GM19455 (cell line): ENCODE results near the gene ALK.
"Not testable (repeated sequence)": the region's sequence is repeated elsewhere in the genome, so short reads cannot be mapped to it uniquely, and the experiment has no call there.

Source experiments
- ATAC-seq: cut with Tn5 transposase; IDR thresholded peaks from one replicate; pipeline ENCODE4 v1.9.1; 2021; ENCODE audit not compliant: unreplicated experiment

The ALK gene

GRCh38 chr2:29263886-29264285, 657.5 kb downstream of the ALK start:
- ATAC-seq, result no peak

GRCh38 chr2:29262681-29263260, 658.6 kb downstream of the ALK start:
- no peak for ATAC-seq

DNA sequence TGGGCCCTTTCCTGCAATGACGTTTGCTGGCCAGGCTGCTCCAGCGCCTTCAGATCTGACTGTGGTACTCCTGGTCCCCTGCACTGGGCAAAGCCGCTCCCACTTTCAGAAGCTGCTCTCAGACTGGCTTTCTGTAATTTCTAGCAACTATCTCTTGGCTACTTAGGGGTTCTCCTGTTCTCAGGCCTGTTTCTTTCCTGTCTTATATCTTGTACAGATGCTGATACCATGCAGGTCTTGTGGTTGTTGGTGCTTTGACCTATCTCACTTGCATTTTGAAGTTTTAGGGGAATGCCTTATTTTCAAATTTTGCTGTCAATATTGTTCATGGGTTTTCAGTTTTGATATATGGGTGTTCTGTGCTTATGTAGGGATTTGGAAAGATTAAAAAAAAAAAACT, 660.4 kb downstream of the ALK start:
- ATAC-seq, result no peak

- ATAC-seq, result no peak
These were observed 661.1 kb downstream of the ALK start for GRCh38 chr2:29260142-29260772.

DNA sequence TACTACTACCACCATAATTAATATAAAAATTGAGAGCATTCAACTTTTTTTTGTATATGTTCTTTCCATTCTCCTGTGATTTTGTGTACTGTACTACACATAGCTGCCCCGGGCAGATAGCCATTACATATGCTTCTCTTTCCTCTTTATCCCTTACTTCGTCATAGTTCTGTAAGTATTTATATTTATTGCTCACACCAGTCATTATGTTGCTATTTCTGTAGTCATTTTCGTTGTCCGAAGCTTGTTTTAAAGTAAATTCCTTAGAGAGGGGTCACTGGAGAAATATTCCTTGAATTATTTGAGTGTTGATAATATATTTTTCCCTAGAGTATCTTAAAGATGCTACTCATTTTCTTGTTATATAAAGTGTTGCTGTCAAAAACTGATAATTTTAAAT, 662.2 kb downstream of the ALK start:
- no peak for ATAC-seq

GRCh38 chr2:29255004-29255403, 666.4 kb downstream of the ALK start:
- ATAC-seq, result no peak

- not testable (repeated sequence) for ATAC-seq
These were observed 667.7 kb downstream of the ALK start for GRCh38 chr2:29253495-29254275.

DNA sequence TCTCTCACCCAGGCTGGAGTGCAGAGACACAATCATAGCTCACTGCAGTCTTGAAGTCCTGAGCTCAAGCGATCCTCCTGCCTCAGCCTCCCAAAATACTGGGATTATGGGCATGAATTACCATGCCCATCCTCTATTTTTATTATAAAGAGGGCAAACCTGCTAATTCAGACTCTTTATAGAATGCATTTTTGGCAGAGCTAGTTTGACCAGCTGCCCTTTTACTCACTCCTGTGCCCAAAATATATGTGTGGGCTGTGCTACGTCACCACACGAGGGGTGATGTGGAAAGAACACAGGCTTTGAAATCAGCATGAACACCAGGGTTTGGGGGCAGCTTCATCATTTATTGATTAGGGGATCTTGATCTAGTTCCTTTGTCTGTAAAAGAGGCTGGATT, 668.4 kb downstream of the ALK start:
- no peak for ATAC-seq

- no peak for ATAC-seq
These were observed 670.0 kb downstream of the ALK start for GRCh38 chr2:29251406-29251805.

- ATAC-seq, result no peak
These were observed 670.4 kb downstream of the ALK start for GRCh38 chr2:29250977-29251376.

DNA sequence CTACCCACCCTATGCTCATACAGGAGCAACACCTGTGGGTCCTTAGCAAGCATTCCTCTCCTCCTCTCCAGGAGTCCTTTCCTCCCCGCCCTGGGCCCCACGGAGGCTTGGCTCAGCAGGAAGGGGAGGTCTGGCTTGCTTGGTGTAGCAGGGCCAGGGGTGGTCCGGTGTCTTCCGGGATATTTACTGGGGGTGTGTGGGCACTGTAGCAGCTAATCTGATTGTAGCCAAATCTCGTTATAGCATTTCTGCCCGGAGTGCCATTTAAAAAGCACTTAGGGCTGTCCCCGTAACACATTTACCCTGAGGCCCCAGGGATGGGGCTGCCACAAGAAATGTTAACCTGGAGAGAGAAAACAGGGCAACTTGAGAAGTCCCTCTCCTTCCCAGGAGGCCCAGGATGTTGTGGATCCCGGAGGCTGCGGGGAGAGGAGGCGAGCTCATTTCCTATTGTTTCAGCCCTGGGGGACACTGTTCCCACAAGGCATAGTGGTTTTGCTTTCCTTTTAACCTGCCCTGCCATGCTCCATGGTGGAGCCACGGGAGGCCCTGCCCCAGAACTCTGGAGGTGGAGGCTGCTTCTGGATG, 671.6 kb downstream of the ALK start:
- no peak for ATAC-seq

DNA sequence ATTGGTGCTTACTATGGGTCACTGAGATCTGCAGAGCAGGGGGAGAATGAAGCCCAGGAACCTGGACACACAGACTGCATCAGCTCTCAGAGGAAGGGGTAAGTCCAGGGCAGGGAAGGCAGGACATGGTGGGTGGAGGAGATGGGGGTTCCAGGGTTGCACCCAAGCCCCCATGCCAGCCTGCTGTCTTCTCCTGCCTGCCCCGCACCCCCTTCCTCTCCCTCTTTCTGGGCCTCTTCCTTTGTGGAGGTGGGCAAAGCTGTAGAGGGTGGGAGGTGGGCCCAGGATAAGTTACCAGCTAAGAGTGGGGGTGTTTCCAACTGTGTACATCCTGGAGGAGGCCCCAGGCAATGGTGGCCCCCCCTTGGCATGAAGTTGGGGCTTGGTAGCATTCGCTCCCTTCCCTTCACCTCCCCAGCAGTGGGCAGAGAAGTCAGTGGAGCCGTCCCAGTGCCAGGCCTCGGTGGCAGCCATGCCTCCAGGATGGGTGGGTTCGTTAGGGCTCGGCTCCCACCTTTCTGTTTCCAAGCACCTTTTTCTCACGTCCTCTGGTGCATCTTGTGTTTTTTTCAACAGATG, 674.0 kb downstream of the ALK start:
- ATAC-seq, result no peak

- no peak for ATAC-seq
These were observed 674.7 kb downstream of the ALK start for GRCh38 chr2:29246383-29247300.

DNA sequence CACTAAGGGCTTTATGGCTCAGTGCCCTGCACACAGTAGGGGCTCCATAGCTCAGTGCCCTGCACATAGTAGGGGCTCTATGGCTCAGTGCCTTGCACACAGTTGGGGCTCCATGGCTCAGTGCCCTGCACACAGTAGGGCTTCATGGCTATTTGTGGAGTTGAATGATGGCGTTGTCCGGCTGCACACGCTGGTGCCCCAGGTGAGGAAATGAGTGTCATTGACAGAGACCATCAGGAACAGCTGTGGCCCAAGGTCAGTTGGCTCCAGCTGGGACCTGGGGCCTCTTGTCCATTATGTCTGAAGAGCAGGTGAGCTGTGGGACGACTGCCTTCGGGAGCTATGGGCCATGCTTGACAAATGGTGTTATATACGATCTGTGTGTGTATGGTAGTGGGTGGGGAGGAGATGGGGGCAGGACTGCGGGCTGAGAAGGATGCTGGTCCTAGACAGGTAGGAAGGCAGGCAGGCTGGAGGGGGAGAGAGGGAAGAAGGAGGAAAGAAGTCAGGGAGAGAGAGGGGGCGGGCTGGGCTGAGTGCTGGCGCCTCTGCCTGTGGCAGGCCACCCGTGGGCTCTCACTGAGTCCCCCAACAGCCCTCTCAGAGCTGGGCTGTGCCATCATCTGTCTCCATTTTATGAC, 675.5 kb downstream of the ALK start:
- ATAC-seq, result no peak

GRCh38 chr2:29245035-29245741, 676.2 kb downstream of the ALK start:
- not testable (repeated sequence) for ATAC-seq

DNA sequence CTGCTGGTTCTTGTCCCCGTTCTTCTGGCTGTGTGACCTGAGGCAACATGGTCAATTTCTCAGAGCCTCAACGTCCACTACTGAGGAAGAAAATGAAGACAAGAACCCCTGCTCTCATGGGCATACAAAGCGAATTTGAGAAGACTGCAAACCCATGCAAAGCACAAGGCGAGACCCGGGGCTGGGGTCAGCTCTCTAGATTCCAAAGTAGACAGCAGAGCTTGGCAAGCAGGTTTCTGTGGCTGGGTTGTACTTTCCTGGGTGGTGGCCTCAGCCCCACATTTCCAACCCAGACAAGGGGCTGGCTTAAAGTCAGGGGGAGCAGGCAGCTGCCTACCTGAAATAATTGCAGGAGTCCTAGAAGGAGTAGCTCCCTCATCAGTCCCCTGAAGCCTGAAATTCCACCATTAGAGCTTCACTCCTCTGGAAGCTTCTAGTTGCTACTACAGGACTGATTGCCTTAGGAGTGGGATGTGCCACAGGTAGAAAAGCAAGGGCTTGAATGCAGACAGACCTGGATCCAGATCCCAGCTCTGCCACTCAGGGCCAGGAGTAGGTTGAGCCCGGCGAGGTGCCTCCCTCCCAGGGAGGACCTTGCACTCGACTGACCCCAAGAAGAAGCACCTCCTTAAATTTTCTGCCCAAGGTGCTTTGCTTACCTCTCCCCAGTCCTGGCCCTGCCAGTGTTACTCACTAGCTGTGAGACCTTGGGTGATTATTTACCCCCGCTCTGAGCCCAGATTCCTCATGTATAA, 678.6 kb downstream of the ALK start:
- ATAC-seq, result no peak

GRCh38 chr2:29241955-29242565, 679.3 kb downstream of the ALK start:
- no peak for ATAC-seq

GRCh38 chr2:29241341-29241740, 680.0 kb downstream of the ALK start:
- no peak for ATAC-seq
